HG03060 (cell line): ENCODE measurements around the gene VSIG4.
A peak's percentile ranks its signal among the peaks of the same experiment; 100 is the strongest.

Experiments used
- ATAC-seq: cut with Tn5 transposase; IDR thresholded peaks from one replicate; pipeline ENCODE4 v1.9.1; 2021; ENCODE audit warnings: low read depth, moderate number of reproducible peaks; ENCODE audit not compliant: unreplicated experiment

Gene VSIG4

DNA sequence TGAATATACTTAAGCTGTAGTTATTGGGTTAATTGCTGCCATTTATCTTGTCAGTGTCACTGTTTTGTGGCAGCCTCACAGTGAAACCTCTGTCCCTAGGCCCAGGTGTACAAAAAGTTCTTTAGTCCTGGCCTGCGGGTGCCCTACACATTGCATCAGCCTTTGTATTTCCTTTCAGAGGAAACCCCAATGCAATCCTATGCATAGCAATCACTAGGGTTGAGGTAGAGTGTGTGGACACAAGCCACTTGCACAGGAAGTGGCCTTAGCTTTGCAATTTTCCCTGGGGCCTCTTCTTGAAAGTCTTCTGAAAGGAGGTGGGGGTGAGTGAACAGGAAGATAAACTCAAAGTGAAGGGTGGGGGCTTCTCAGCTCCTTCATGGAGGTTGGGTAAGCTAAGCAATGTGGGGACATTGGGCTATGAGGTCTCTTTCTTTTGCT is 27.8 kb downstream of the VSIG4 start:
- peak; percentile 32 for ATAC-seq

DNA sequence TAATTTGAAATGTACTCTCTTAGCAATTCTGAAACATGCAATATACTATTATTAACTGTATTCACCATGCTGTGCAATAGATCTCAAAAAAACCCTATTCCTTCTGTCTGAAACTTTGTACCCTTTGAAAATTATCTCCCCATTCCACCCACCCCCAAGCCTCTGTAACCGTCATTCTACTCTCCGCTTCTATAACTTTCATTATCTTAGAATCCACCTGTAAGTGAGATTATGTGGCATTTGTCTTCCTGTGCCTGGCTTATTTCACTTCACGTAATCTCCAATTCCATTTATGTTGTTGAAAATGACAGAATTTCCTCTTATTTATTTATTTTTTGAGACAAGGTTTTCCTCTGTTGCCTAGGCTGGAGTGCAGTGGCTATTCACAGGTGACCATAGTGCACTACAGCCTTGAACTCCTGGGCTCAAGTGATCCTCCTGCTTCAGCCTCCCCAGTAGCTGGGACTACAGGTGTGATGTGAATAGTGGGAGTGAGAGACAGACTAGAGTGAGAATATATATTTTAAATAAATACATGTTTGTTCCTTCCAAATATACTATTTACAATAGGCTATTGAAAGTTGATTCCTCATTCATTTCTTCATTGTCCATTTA is 30.5 kb downstream of the VSIG4 start:
- ATAC-seq, result no peak

DNA sequence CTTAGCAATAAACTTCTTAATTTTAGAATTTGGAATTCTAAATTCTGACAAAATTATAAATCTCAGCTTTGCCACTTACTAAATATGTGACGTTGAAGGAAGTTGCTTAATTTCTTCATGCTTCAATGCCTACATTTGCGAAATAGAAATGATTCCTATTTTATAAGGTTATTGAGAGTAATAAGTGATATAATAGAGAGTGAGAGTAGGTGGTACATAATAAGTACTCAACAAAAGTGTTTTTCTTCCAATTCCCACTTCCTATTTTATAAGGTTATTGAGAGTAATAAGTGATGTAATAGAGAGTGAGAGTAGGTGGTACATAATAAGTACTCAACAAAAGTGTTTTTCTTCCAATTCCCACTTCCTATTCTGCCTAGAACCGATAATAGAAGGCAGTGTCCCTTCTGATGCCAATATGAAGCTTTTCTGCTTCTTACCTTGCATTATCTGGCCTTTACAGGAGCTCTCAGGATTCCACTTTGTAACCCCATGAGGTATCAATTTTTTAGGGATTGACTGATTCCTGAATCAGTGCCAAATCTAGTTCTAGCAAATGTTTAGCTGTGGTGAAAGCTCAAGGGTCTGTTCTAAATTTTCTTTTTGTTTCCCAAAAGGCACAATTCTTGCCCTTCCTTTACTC is 31.4 kb downstream of the VSIG4 start:
- no peak for ATAC-seq

- ATAC-seq, result no peak
Observed at GRCh38 chrX:66007851-66008250, 32.0 kb downstream of the VSIG4 start.

DNA sequence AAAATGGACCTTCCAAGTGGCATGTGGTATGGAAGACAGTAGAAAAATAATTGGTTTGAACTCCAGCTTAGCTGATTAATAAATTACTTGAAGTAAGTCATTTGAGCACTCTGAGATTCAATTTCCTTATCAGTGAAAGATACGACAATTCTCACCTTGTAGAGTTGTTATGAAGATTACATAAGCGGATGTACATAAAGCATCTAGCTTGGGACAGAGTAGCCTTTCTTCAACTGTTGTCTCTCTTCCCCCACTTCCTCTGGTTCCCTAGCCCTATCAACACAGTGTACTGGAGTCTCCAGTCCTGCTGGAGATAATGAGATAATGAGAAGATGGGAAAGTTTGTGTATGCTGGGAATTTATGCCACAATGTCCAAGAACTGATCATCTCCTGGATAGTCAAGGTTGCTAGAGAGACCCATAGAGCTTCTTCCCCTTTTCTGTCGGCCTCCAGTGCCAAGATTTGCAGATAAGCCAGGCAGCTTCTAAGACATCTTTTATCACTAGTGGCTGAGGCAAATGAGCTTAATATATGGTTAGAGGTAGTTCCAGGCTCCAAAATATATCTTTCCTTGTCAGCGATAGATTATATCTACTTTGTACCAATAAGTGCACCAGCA is 33.9 kb downstream of the VSIG4 start:
- no peak for ATAC-seq

GRCh38 chrX:66004928-66005829 is 34.7 kb downstream of the VSIG4 start:
- ATAC-seq, result no peak

DNA sequence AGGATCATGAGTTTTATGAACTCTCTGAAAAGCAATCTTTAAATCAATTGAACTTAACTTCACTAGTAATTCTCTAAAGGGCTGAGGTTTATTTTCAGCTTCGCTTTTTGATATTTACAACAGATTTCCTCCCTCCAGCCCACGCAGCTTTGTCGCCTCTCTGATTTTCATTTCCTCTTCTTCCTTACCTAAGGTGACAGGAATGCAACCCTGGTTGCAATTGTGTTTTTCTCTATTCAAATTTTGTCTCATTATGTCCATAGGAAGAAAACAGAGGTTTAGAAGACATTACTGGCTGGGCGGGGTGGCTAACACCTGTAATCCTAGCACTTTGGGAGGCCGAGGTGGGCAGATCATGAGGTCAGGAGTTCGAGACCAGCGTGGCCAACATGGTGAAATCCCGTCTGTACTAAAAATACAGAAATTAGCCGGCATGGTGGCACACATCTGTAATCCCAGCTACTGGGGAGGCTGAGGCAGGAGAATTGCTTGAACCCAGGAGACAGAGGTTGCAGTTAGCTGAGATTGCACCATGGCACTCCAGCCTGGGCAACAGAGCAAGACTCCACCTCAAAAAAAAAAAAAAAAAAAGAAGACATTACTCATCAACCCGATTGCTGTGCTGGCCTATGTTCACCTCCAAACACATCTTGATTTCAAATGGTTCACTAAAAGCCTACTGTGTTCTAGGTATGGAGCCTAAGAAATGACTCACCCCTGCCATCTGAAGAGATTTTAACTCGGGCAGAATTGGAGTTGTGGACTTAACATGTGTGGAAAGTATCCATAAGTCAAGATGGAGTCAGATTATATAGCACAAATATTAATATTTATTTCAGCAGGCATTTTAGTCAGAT is 36.8 kb downstream of the VSIG4 start:
- no peak for ATAC-seq

GRCh38 chrX:66001596-66001995 is 38.3 kb downstream of the VSIG4 start:
- ATAC-seq, result no peak

DNA sequence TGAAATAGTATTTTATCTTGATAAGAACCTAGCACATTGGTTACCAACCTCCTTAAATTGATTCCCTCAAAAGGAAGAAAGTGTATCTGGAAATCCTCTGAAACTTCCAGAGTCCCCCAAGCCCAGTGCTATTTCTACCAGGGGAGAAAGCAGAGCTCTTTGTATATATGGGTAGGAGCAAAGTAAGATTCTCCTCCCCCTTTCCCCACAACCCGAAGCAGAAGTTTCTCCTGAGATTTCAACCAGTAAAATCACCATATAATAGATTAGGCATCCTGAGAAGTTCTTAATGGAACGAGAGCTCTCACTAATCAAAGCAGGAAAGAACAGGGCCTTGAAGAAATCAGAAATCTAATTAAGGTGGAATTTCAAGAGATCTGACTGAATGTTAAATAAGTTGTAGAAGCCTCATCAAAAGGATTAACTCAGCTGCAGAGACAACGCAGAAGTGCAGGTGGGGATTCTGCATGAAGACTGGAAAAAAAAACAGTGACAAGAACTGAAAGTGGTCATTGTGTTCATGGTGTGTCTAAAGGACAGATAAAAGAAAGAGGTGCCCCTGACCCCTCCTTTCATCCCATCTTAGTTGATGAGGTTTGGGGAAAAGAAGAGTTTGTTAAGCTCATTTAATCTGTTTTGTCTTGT is 39.1 kb downstream of the VSIG4 start:
- no peak for ATAC-seq

- ATAC-seq, result no peak
Observed at GRCh38 chrX:66000178-66000577, 39.7 kb downstream of the VSIG4 start.

GRCh38 chrX:65999563-66000148 is 40.2 kb downstream of the VSIG4 start:
- ATAC-seq, result no peak

- ATAC-seq, result no peak
Observed at GRCh38 chrX:65999029-65999562, 40.8 kb downstream of the VSIG4 start.

- ATAC-seq, result no peak
Observed at GRCh38 chrX:65997978-65998717, 41.7 kb downstream of the VSIG4 start.

DNA sequence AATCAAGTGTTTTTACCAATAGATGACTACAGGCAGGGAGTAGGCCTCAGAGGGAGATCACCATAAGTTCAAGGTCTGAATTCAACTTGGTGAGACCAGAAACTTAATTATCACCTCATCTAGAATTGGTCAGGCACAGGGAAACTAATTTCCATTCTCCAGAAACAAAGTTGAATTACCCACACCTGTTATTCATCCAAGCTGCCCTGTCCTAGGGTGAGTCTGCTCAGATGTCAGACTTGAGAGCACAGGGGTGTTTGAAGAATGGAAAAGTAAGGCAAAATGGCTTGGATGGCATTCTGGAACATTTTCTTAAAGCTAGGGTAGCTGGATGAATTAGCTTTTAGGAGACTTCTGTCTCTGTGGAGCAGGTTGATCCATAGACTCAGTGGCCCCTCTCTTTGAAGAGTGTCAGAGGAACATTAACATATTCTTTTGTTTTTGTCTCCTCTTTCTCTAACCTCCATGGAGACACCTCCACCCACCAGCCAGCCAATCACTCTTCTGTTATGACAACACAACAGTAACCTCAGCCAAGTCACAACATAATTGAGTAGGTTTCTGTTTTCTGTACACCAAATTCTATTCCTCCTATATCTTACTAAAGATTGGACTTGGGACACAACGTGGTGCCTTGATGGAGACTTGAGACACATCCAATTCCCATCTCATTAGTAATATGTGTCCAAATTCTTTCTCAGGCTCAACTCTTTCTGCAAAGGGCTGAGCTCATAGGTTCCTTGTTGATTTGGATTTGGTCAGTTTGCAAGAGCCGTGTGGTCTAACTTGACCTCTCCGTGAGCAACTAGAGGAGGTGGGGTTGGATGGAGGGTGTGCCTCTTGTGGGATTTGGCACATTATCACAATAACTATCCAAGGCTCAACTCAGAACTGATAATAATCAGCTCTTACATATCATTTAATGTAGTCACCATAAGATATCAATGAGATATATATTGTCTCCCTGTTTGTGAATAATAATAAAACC is 45.1 kb downstream of the VSIG4 start:
- no peak for ATAC-seq

GRCh38 chrX:65993915-65994460 is 45.9 kb downstream of the VSIG4 start:
- no peak for ATAC-seq

DNA sequence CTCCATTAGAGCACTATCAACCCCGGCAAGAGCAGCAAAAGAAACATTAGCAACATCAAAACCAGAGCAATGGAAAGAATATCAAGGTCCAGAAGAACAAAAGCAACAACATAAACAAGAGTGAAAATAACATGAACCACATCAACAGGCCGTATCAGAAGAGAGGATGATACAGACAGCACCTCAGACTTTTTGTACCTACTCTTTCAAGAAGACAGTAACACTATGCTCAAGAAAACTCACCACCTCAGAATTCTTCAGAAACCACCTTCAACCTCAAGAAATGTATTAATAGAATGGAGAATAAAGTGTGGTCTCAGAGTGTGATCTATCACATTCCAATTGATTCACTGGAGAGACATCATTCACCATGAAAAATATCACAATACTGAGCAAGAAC is 46.5 kb downstream of the VSIG4 start:
- no peak for ATAC-seq

DNA sequence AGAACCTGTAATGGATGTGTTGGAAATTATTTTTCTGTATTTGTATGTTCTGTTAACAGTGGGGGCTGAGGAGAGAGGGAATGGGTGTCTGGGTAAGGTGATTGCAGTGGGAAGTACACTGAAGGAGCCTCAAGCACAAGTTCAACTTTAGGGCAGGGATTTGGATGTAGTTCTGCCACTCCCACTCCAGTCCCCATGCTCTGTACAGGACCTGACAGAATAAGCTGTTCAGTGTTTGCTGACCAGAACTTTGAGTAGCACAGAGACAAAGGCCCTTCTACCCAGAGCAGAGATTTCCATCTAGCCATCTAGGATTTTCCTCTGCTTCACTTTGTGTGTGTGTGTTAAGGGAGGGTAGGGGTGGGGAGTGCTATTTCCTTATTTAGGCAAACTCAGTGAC is 49.2 kb downstream of the VSIG4 start:
- ATAC-seq, result no peak
